ENCODE results near the gene STIM2.

DNA sequence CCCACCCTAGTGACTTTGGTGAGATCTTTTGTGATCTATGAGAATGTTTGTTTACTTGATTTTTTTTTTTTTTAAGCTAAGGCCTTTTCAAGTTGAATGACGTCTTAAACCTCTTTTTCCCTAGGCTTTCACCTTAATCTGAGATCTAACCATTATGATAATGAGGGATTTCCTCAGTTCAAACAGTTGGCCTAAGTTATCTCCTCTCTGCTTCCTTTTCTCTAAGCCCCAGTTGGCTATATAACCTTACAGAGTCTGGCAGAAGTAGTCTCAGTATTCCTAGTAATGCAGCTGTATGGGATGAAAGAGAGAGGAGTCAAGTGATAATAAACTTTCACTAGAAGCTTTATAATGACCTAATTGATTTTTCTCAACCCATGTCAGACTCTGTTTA, 99.0 kb downstream of the STIM2 start:
- TF ChIP-seq EGR1 (IDR thresholded peaks at IDR 0.05) (no peak), FOXM1 (IDR thresholded peaks at IDR 0.05; ENCODE audit: borderline replicate concordance, low read depth) (no peak), NFIC (IDR thresholded peaks at IDR 0.05) (no peak), TCF12 (IDR thresholded peaks at IDR 0.05; ENCODE audit: low read depth) (no peak), USF1 (IDR thresholded peaks at IDR 0.05) (no peak), CREB1 (IDR thresholded peaks at IDR 0.05; ENCODE audit: low read depth) (no peak), TEAD4 (IDR thresholded peaks at IDR 0.05) (no peak), YY1 (IDR thresholded peaks at IDR 0.05; ENCODE audit: low read depth) (no peak), RAD21 (IDR thresholded peaks at IDR 0.05; ENCODE audit: low read depth) (no peak), ZBTB7A (IDR thresholded peaks at IDR 0.05; ENCODE audit: low read depth) (no peak), REST (IDR thresholded peaks at IDR 0.05; ENCODE audit: low read depth) (no peak), MAX (IDR thresholded peaks at IDR 0.05) (no peak)
